ENCODE results near the gene NADSYN1. TPM values are rescaled to one million over a fixed set of nuclear protein-coding genes. Genes with fewer than 3 reads are reported as not detected.

Gene NADSYN1
- polyA plus RNA-seq, 2 donors: 67.9 to 98.4 TPM

GRCh38 chr11:71467164-71467563 is 14.2 kb downstream of the NADSYN1 start:
- no peak overlapping the region for H3K4me3 ChIP-seq (ENCODE audit: low read depth in 1 of 2, low read length in 2 of 2)
- no peaks in the 10 kb centered on the region for H3K27me3 ChIP-seq (ENCODE audit: control insufficient read depth in 1 of 2, insufficient read depth in 2 of 2, low read length in 2 of 2)
- no peaks in the 10 kb centered on the region for H3K9me3 ChIP-seq (ENCODE audit: control insufficient read depth in 2 of 2, insufficient read depth in 1 of 2, low read depth in 1 of 2, low read length in 1 of 2)
- H3K4me1 ChIP-seq (ENCODE audit: control insufficient read depth in 2 of 2, insufficient read depth in 2 of 2, low read length in 1 of 2): no peaks in the 10 kb centered on the region
- 88 to 94% methylated on average over 6 of the region's 6 CpGs for WGBS, 2 donors
- peaks cover 0 to 34% of the 10 kb centered on the region in 2 donors for H3K36me3 ChIP-seq (ENCODE audit: control insufficient read depth in 2 of 2, insufficient read depth in 2 of 2, low read length in 1 of 2)
- no peak overlapping the region for H3K27ac ChIP-seq (ENCODE audit: low read depth in 2 of 2, low read length in 1 of 2)

GRCh38 chr11:71470946-71471345 is 17.9 kb downstream of the NADSYN1 start:
- 62 to 74% methylated on average over 6 of the region's 6 CpGs for WGBS, 2 donors
- no peaks in the 10 kb centered on the region for H3K9me3 ChIP-seq (ENCODE audit: control insufficient read depth in 2 of 2, insufficient read depth in 1 of 2, low read depth in 1 of 2, low read length in 1 of 2)
- no peak overlapping the region for H3K27ac ChIP-seq (ENCODE audit: low read depth in 2 of 2, low read length in 1 of 2)
- H3K36me3 ChIP-seq (ENCODE audit: control insufficient read depth in 2 of 2, insufficient read depth in 2 of 2, low read length in 1 of 2): peaks cover 9 to 48% of the 10 kb centered on the region in 2 donors
- H3K27me3 ChIP-seq (ENCODE audit: control insufficient read depth in 1 of 2, insufficient read depth in 2 of 2, low read length in 2 of 2): no peaks in the 10 kb centered on the region
- no peaks in the 10 kb centered on the region for H3K4me1 ChIP-seq (ENCODE audit: control insufficient read depth in 2 of 2, insufficient read depth in 2 of 2, low read length in 1 of 2)
- H3K4me3 ChIP-seq (ENCODE audit: low read depth in 1 of 2, low read length in 2 of 2): no peak overlapping the region

GRCh38 chr11:71472357-71472885 is 19.4 kb downstream of the NADSYN1 start:
- no peaks in the 10 kb centered on the region for H3K4me1 ChIP-seq (ENCODE audit: control insufficient read depth in 2 of 2, insufficient read depth in 2 of 2, low read length in 1 of 2)
- H3K9me3 ChIP-seq (ENCODE audit: control insufficient read depth in 2 of 2, insufficient read depth in 1 of 2, low read depth in 1 of 2, low read length in 1 of 2): no peaks in the 10 kb centered on the region
- peaks cover 19 to 52% of the 10 kb centered on the region in 2 donors for H3K36me3 ChIP-seq (ENCODE audit: control insufficient read depth in 2 of 2, insufficient read depth in 2 of 2, low read length in 1 of 2)
- no peak overlapping the region for H3K4me3 ChIP-seq (ENCODE audit: low read depth in 1 of 2, low read length in 2 of 2)
- WGBS, 2 donors: 91 to 94% methylated on average over 10 of the region's 10 CpGs
- H3K27ac ChIP-seq (ENCODE audit: low read depth in 2 of 2, low read length in 1 of 2): no peak overlapping the region
- no peaks in the 10 kb centered on the region for H3K27me3 ChIP-seq (ENCODE audit: control insufficient read depth in 1 of 2, insufficient read depth in 2 of 2, low read length in 2 of 2)

GRCh38 chr11:71472941-71473792 is 20.2 kb downstream of the NADSYN1 start:
- Histone ChIP-seq H3K36me3 (ENCODE audit: control insufficient read depth in 2 of 2, insufficient read depth in 2 of 2, low read length in 1 of 2) (peaks cover 22 to 60% of the 10 kb centered on the region in 2 donors), H3K27me3 (ENCODE audit: control insufficient read depth in 1 of 2, insufficient read depth in 2 of 2, low read length in 2 of 2) (no peaks in the 10 kb centered on the region), H3K27ac (ENCODE audit: low read depth in 2 of 2, low read length in 1 of 2) (no peak overlapping the region), H3K9me3 (ENCODE audit: control insufficient read depth in 2 of 2, insufficient read depth in 1 of 2, low read depth in 1 of 2, low read length in 1 of 2) (no peaks in the 10 kb centered on the region), H3K4me3 (ENCODE audit: low read depth in 1 of 2, low read length in 2 of 2) (no peak overlapping the region), H3K4me1 (ENCODE audit: control insufficient read depth in 2 of 2, insufficient read depth in 2 of 2, low read length in 1 of 2) (no peaks in the 10 kb centered on the region)
- 94 to 95% methylated on average over 33 of the region's 33 CpGs for WGBS, 2 donors

- Histone ChIP-seq H3K4me1 (ENCODE audit: control insufficient read depth in 2 of 2, insufficient read depth in 2 of 2, low read length in 1 of 2) (no peaks in the 10 kb centered on the region), H3K36me3 (ENCODE audit: control insufficient read depth in 2 of 2, insufficient read depth in 2 of 2, low read length in 1 of 2) (peaks cover 22 to 65% of the 10 kb centered on the region in 2 donors), H3K27me3 (ENCODE audit: control insufficient read depth in 1 of 2, insufficient read depth in 2 of 2, low read length in 2 of 2) (no peaks in the 10 kb centered on the region), H3K9me3 (ENCODE audit: control insufficient read depth in 2 of 2, insufficient read depth in 1 of 2, low read depth in 1 of 2, low read length in 1 of 2) (no peaks in the 10 kb centered on the region), H3K4me3 (ENCODE audit: low read depth in 1 of 2, low read length in 2 of 2) (no peak overlapping the region), H3K27ac (ENCODE audit: low read depth in 2 of 2, low read length in 1 of 2) (no peak overlapping the region)
- WGBS, 2 donors: 95 to 98% methylated on average over 14 of the region's 14 CpGs
These were observed 20.7 kb downstream of the NADSYN1 start for GRCh38 chr11:71473793-71474080.

GRCh38 chr11:71474141-71474770 is 21.3 kb downstream of the NADSYN1 start:
- Histone ChIP-seq H3K4me3 (ENCODE audit: low read depth in 1 of 2, low read length in 2 of 2) (no peak overlapping the region), H3K36me3 (ENCODE audit: control insufficient read depth in 2 of 2, insufficient read depth in 2 of 2, low read length in 1 of 2) (peaks cover 22 to 69% of the 10 kb centered on the region in 2 donors), H3K9me3 (ENCODE audit: control insufficient read depth in 2 of 2, insufficient read depth in 1 of 2, low read depth in 1 of 2, low read length in 1 of 2) (no peaks in the 10 kb centered on the region), H3K4me1 (ENCODE audit: control insufficient read depth in 2 of 2, insufficient read depth in 2 of 2, low read length in 1 of 2) (no peaks in the 10 kb centered on the region), H3K27ac (ENCODE audit: low read depth in 2 of 2, low read length in 1 of 2) (no peak overlapping the region), H3K27me3 (ENCODE audit: control insufficient read depth in 1 of 2, insufficient read depth in 2 of 2, low read length in 2 of 2) (no peaks in the 10 kb centered on the region)
- 95 to 96% methylated on average over 26 to 27 of the region's 27 CpGs for WGBS, 2 donors

- 92 to 94% methylated on average over 25 to 26 of the region's 26 CpGs for WGBS, 2 donors
- peaks cover 22 to 74% of the 10 kb centered on the region in 2 donors for H3K36me3 ChIP-seq (ENCODE audit: control insufficient read depth in 2 of 2, insufficient read depth in 2 of 2, low read length in 1 of 2)
These were observed 21.9 kb downstream of the NADSYN1 start for GRCh38 chr11:71474771-71475483.

GRCh38 chr11:71476031-71476430 is 23.0 kb downstream of the NADSYN1 start:
- H3K27ac ChIP-seq (ENCODE audit: low read depth in 2 of 2, low read length in 1 of 2): no peak overlapping the region
- H3K4me3 ChIP-seq (ENCODE audit: low read depth in 1 of 2, low read length in 2 of 2): no peak overlapping the region
- H3K9me3 ChIP-seq (ENCODE audit: control insufficient read depth in 2 of 2, insufficient read depth in 1 of 2, low read depth in 1 of 2, low read length in 1 of 2): no peaks in the 10 kb centered on the region
- 95 to 96% methylated on average over 21 of the region's 21 CpGs for WGBS, 2 donors
- H3K27me3 ChIP-seq (ENCODE audit: control insufficient read depth in 1 of 2, insufficient read depth in 2 of 2, low read length in 2 of 2): no peaks in the 10 kb centered on the region
- peaks cover 0 to 6% of the 10 kb centered on the region in 2 donors for H3K4me1 ChIP-seq (ENCODE audit: control insufficient read depth in 2 of 2, insufficient read depth in 2 of 2, low read length in 1 of 2)
- H3K36me3 ChIP-seq (ENCODE audit: control insufficient read depth in 2 of 2, insufficient read depth in 2 of 2, low read length in 1 of 2): peaks cover 24 to 80% of the 10 kb centered on the region in 2 donors

More at GRCh38 chr11:71474771-71475483, 21.9 kb downstream of the NADSYN1 start:
- H3K27me3 ChIP-seq (ENCODE audit: control insufficient read depth in 1 of 2, insufficient read depth in 2 of 2, low read length in 2 of 2): no peaks in the 10 kb centered on the region
- no peak overlapping the region for H3K4me3 ChIP-seq (ENCODE audit: low read depth in 1 of 2, low read length in 2 of 2)
- H3K9me3 ChIP-seq (ENCODE audit: control insufficient read depth in 2 of 2, insufficient read depth in 1 of 2, low read depth in 1 of 2, low read length in 1 of 2): no peaks in the 10 kb centered on the region
- H3K27ac ChIP-seq (ENCODE audit: low read depth in 2 of 2, low read length in 1 of 2): no peak overlapping the region
- no peaks in the 10 kb centered on the region for H3K4me1 ChIP-seq (ENCODE audit: control insufficient read depth in 2 of 2, insufficient read depth in 2 of 2, low read length in 1 of 2)

- WGBS, 2 donors: 90 to 93% methylated on average over 34 of the region's 34 CpGs
These were observed 24.1 kb downstream of the NADSYN1 start for GRCh38 chr11:71476926-71477640.

More at GRCh38 chr11:71476926-71477640, 24.1 kb downstream of the NADSYN1 start:
- H3K4me3 ChIP-seq (ENCODE audit: low read depth in 1 of 2, low read length in 2 of 2): no peak overlapping the region
- H3K27me3 ChIP-seq (ENCODE audit: control insufficient read depth in 1 of 2, insufficient read depth in 2 of 2, low read length in 2 of 2): no peaks in the 10 kb centered on the region
- peaks cover under 1 to 11% of the 10 kb centered on the region in 2 donors for H3K4me1 ChIP-seq (ENCODE audit: control insufficient read depth in 2 of 2, insufficient read depth in 2 of 2, low read length in 1 of 2)
- H3K9me3 ChIP-seq (ENCODE audit: control insufficient read depth in 2 of 2, insufficient read depth in 1 of 2, low read depth in 1 of 2, low read length in 1 of 2): no peaks in the 10 kb centered on the region
- H3K27ac ChIP-seq (ENCODE audit: low read depth in 2 of 2, low read length in 1 of 2): no peak overlapping the region
- peaks cover 24 to 80% of the 10 kb centered on the region in 2 donors for H3K36me3 ChIP-seq (ENCODE audit: control insufficient read depth in 2 of 2, insufficient read depth in 2 of 2, low read length in 1 of 2)
